Fibroblast of the conjunctiva (primary cell): ENCODE data around the gene VIPR2.
"Not testable (repeated sequence)": the region's sequence is repeated elsewhere in the genome, so short reads cannot be mapped to it uniquely, and the experiment has no call there.

Source experiments
- DNase-seq: peaks from one replicate; pipeline ENCODE4 v3.0.0-alpha.2; 2010; ENCODE audit warnings: low read depth

VIPR2 gene

GRCh38 chr7:159010411-159010810 lies 134.3 kb downstream of the VIPR2 start:
- DNase-seq = no peak

DNA sequence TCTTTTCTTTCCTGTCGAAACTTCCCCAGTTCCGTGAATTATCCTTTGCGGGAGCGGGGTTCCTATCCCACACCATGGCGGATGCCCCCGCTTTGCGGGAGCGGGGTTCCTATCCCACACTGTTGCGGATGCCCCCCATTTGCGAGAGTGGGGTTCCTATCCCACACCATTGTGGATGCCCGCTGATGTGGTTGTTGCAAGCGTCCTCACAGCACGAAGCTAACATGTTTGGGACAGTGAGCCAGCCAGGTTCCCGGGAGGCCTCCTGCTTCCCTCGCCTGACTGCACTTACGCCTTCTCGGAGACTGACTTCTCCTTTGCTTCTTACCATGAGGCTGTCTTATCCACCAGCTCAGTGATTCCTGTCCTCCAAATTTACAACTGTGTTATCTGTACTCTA lies 134.7 kb downstream of the VIPR2 start:
- DNase-seq = no peak

GRCh38 chr7:159008417-159008816 lies 136.2 kb downstream of the VIPR2 start:
- no peak for DNase-seq

GRCh38 chr7:159007996-159008389 lies 136.7 kb downstream of the VIPR2 start:
- DNase-seq = no peak

GRCh38 chr7:159007364-159007995 lies 137.2 kb downstream of the VIPR2 start:
- DNase-seq = no peak

- DNase-seq = no peak
These were observed 138.0 kb downstream of the VIPR2 start for GRCh38 chr7:159006610-159007130.

- DNase-seq = not testable (repeated sequence)
These were observed 138.6 kb downstream of the VIPR2 start for GRCh38 chr7:159006022-159006609.

GRCh38 chr7:159005618-159006017 lies 139.0 kb downstream of the VIPR2 start:
- DNase-seq = no peak

DNA sequence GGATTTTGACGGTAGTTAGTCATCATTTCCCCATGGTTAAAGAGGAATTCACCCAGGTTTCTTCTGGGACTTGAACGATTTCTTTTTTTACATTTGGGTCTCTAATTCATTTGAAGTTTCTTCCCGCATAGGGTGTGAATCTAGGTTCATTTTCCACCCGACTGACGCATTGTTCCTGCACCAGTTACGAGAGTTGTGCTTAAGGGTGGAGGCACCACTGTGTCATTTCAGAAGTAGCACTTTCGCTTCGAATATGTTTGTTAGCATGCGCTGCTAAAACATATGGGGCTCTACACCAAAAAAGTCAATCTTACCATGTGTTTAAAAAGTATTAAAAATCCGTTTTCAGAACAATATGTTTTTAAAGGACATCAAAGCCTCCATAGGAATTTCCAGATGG lies 140.3 kb downstream of the VIPR2 start:
- no peak for DNase-seq

GRCh38 chr7:159001811-159002210 lies 142.9 kb downstream of the VIPR2 start:
- no peak for DNase-seq

GRCh38 chr7:159000859-159001435 lies 143.7 kb downstream of the VIPR2 start:
- DNase-seq = no peak

GRCh38 chr7:159000070-159000469 lies 144.6 kb downstream of the VIPR2 start:
- no peak for DNase-seq

GRCh38 chr7:158999496-158999895 lies 145.2 kb downstream of the VIPR2 start:
- DNase-seq = no peak

DNA sequence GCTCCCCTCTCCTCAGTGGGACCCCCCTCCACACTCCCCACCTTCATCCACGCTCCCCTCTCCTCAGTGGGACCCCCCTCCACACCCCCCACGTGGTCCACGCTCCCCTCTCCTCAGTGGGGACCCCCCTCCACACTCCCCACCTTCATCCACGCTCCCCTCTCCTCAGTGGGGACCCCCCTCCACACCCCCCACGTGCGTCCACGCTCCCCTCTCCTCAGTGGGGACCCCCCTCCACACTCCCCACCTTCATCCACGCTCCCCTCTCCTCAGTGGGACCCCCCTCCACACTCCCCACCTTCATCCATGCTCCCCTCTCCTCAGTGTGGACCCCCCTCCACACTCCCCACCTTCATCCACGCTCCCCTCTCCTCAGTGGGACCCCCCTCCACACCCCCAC lies 146.4 kb downstream of the VIPR2 start:
- DNase-seq = not testable (repeated sequence)

DNA sequence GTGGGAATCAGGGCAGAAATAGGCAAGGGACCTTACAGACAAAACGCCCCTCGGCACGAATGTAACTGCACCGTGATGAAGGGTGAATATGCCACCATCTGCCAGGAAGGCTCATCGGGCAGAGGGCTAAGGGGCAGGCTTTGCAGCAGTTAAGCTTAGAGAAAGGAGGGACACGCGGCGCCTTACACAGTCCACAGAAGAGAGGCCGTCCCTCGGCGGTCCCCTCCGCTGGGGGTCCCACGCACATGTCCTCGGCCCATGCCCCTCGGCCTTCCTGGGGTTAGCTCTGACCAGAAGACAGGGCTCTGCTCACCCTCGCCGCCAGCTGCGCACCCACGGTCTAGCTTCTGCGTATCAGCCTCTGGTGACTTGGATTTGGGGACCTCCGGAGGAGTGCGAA lies 147.2 kb downstream of the VIPR2 start:
- no peak for DNase-seq

DNA sequence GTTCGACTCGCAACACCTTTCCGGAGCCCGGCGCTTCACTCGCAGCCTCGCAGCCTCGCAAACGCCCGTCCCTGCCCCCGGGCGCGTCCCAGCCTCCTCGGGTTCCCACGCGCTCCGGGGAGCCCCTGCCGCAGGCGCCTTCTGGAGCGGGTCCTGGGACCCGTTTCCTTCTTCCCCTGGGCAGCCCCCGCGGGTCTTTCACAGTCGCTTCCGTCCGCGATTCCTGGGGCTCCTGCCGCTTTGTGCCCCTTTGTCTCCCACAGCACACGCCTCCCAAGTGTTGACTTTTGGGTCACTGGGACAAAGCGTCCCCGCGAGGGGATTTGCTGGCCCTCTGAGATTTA lies 147.6 kb downstream of the VIPR2 start:
- DNase-seq = no peak

GRCh38 chr7:158996214-158997109 lies 148.2 kb downstream of the VIPR2 start:
- DNase-seq = no peak

- DNase-seq = no peak
These were observed 149.2 kb downstream of the VIPR2 start for GRCh38 chr7:158995514-158995913.

DNA sequence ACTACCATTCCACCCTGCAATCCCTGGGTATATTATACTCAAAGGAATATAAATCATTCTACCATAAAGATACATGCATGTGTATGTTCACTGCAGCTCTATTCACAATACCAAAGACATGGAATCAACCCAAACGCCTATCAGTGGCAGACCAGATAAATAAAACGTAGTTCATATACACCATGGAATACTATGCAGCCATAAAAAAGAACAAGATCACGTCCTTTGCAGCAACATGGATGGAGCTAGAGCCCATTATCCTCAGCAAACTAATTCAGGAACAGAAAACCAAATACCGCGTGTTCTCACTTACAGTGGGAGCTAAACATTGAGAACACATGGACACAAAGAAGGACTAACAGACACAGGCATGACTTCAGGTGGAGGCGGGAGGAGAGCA lies 150.0 kb downstream of the VIPR2 start:
- DNase-seq = no peak

GRCh38 chr7:158993591-158993990 lies 151.1 kb downstream of the VIPR2 start:
- DNase-seq = no peak

DNA sequence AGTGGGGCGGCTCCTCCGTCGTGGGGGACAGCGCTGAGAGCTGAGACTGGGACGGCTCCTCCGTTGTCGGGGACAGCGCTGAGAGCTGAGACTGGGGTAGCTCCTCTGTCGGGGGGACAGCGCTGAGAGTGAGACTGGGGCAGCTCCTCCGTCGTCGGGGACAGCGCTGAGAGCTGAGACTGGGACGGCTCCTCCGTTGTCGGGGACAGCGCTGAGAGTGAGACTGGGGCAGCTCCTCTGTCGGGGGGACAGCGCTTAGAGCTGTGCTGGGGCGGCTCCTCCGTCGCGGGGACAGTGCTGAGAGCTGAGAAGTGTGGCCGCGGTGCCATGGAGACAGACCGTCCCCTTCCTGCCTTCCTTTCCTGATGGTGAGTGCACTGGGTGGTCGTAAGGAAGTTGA lies 151.9 kb downstream of the VIPR2 start:
- no peak for DNase-seq

- no peak for DNase-seq
These were observed 152.6 kb downstream of the VIPR2 start for GRCh38 chr7:158991824-158992621.
